HepG2 (cell line): ENCODE data around the gene LMNA. TPM values are rescaled to one million over a fixed set of nuclear protein-coding genes. Genes with fewer than 3 reads are reported as not detected.

Experiments
- AGO1 ChIP-seq: fragments of 200-400 bp; formaldehyde crosslinking; IDR thresholded peaks from 2 replicates; pipeline ENCODE4 v1.6.1; 2017; ENCODE audit warnings: mild to moderate bottlenecking, low read depth, low read length, moderate library complexity; ENCODE audit not compliant: poor library complexity, severe bottlenecking
- ATF1 ChIP-seq: IDR thresholded peaks from 2 replicates; pipeline ENCODE4 v1.6.1; 2016; ENCODE audit warnings: mild to moderate bottlenecking, control low read depth
- FLYWCH1 ChIP-seq: sonication (generic); formaldehyde crosslinking; IDR thresholded peaks from 2 replicates; pipeline ENCODE4 v1.8.1; 2023; ENCODE audit warnings: mild to moderate bottlenecking, missing genetic modification reagents
- GATAD1 ChIP-seq: IDR thresholded peaks from 2 replicates; pipeline ENCODE4 v1.6.1; 2016; ENCODE audit warnings: missing genetic modification reagents, missing compliant biosample characterization
- MTA1 ChIP-seq: sonication (generic); formaldehyde crosslinking; IDR thresholded peaks from 2 replicates; pipeline ENCODE4 v1.4.0; 2020; ENCODE audit warnings: missing genetic modification reagents, mild to moderate bottlenecking, borderline replicate concordance
- MXI1 ChIP-seq: IDR thresholded peaks from 3 replicates; pipeline ENCODE4 v1.6.1; 2012; ENCODE audit warnings: low read depth, low read length, inconsistent platforms, borderline replicate concordance
- NKX3-1 ChIP-seq: sonication (generic); formaldehyde crosslinking; IDR thresholded peaks from 2 replicates; pipeline ENCODE4 v1.5.0; 2020; ENCODE audit warnings: missing genetic modification reagents
- RBM22 ChIP-seq: fragments of 200-400 bp; formaldehyde crosslinking; optimal IDR thresholded peaks from 2 replicates; pipeline ENCODE3; 2017; ENCODE audit warnings: mild to moderate bottlenecking, low read length, moderate library complexity
- THRA ChIP-seq: sonication (generic); formaldehyde crosslinking; IDR thresholded peaks from 2 replicates; pipeline ENCODE4 v1.4.0; 2020; ENCODE audit warnings: missing genetic modification reagents, borderline replicate concordance
- ZBTB1 ChIP-seq: sonication (generic); formaldehyde crosslinking; IDR thresholded peaks from 2 replicates; pipeline ENCODE4 v1.4.0; 2020; ENCODE audit warnings: missing genetic modification reagents, borderline replicate concordance
- ZNF350 ChIP-seq: sonication (generic); formaldehyde crosslinking; IDR thresholded peaks from 2 replicates; pipeline ENCODE4 v1.4.0; 2020; ENCODE audit warnings: mild to moderate bottlenecking, low read depth, missing genetic modification reagents, borderline replicate concordance
- ZNF407 ChIP-seq: sonication (generic); formaldehyde crosslinking; IDR thresholded peaks from one replicate; pipeline ENCODE4 v1.5.1; 2020; ENCODE audit warnings: mild to moderate bottlenecking, missing genetic modification reagents; ENCODE audit errors: not compliant biosample characterization
- ZNF558 ChIP-seq: sonication (generic); formaldehyde crosslinking; IDR thresholded peaks from 2 replicates; pipeline ENCODE4 v1.9.0; 2022; ENCODE audit warnings: mild to moderate bottlenecking, missing genetic modification reagents, borderline replicate concordance
- ZNF563 ChIP-seq: sonication (generic); formaldehyde crosslinking; IDR thresholded peaks from 2 replicates; pipeline ENCODE4 v1.8.0; 2022; ENCODE audit warnings: mild to moderate bottlenecking, moderate library complexity, missing genetic modification reagents
- ZNF652 ChIP-seq: IDR thresholded peaks from 2 replicates; pipeline ENCODE4 v1.6.1; 2016; ENCODE audit warnings: low read depth, borderline replicate concordance
- ZNF777 ChIP-seq: sonication (generic); formaldehyde crosslinking; IDR thresholded peaks from 2 replicates; pipeline ENCODE4 v1.4.0; 2020; ENCODE audit warnings: missing genetic modification reagents
- polyA plus RNA-seq, 8 experiments: library from polyadenylated mRNA; depleted of rRNA in 3 of 8; stranded (reverse) in 7 of 8; unstranded in 1 of 8; fragments of >200 nt; fragmentation: Illumina TruSeq in 4 of 8; extraction: Trizol in 4 of 8; gene quantifications; 2 replicates each; pipeline versions ENCODE4 v1.2.1 to v1.2.3, GENCODE V29; 2011 to 2016; ENCODE audit warnings: low read depth in 4 of 8, missing spikeins in 1 of 8, mixed read lengths in 1 of 8; ENCODE audit not compliant: insufficient read depth in 1 of 8
- total RNA-seq, 5 experiments: library from RNA; depleted of rRNA; stranded (reverse); fragments of >200 nt; fragmentation: Illumina TruSeq; extraction: Trizol; gene quantifications; 2 replicates each; pipeline ENCODE4 v1.2.3, GENCODE V29; 2016; ENCODE audit warnings: low read depth in 1 of 5
- TF ChIP-seq, protein P1 (sequence below): sonication (generic); formaldehyde crosslinking; conservative IDR thresholded peaks from 2 replicates; pipeline ENCODE4 v1.5.0; 2020; ENCODE audit warnings: missing genetic modification reagents

LMNA gene
- total and polyA plus RNA-seq, 2 of the 13 experiments (the other 11 are each of a cell fraction or from before 2014, with no cell fraction given): 107 to 225 TPM

GRCh38 chr1:156114101-156114918 is at the start of gene LMNA (continued):
- peak; percentile 68; the same call in 1 of the 2 replicates for TF ChIP-seq ZNF558
- TF ChIP-seq FLYWCH1 (CRISPR knock-in tag): no peak
- TF ChIP-seq, protein P1, sequence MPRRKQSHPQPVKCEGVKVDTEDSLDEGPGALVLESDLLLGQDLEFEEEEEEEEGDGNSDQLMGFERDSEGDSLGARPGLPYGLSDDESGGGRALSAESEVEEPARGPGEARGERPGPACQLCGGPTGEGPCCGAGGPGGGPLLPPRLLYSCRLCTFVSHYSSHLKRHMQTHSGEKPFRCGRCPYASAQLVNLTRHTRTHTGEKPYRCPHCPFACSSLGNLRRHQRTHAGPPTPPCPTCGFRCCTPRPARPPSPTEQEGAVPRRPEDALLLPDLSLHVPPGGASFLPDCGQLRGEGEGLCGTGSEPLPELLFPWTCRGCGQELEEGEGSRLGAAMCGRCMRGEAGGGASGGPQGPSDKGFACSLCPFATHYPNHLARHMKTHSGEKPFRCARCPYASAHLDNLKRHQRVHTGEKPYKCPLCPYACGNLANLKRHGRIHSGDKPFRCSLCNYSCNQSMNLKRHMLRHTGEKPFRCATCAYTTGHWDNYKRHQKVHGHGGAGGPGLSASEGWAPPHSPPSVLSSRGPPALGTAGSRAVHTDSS: no peak
- TF ChIP-seq MTA1: peak; percentile 20; the same call in 1 of the 2 replicates
- TF ChIP-seq ZNF407 (CRISPR knock-in tag): peak; percentile 79
- no peak for TF ChIP-seq RBM22
- no peak for TF ChIP-seq AGO1
- no peak for TF ChIP-seq ZNF652 (CRISPR knock-in tag)
- TF ChIP-seq NKX3-1 (CRISPR knock-in tag): no peak
- peak; percentile 24; the same call in 1 of the 2 replicates for TF ChIP-seq GATAD1
- TF ChIP-seq ZNF777 (CRISPR knock-in tag): no peak
- TF ChIP-seq ZBTB1 (CRISPR knock-in tag): no peak
- no peak for TF ChIP-seq ATF1 (CRISPR knock-in tag)
- TF ChIP-seq ZNF563: no peak
- 0 out of 2 replicates have a peak, but pooled peaks have one; percentile 13 for TF ChIP-seq THRA (CRISPR knock-in tag)
- no peak; the same call in 1 of the 2 replicates for TF ChIP-seq ZNF350 (CRISPR knock-in tag)
- TF ChIP-seq MXI1: peak; percentile 74; the same call in 1 of the 3 replicates
